Posterior cingulate gyrus (tissue), 11 donors: ENCODE data around the gene CHKA.

Experiments
- DNase-seq, 10 donors: peaks; one replicate each; pipeline versions ENCODE4 v3.0.0 to v3.0.0-alpha.2; 2020 to 2021; ENCODE audit warnings: mixed read lengths in 3 of 10
- intact Hi-C: fragments of 100-400 bp; cut with DNase I; formaldehyde crosslinking; loops from one replicate; pipeline ENCODE4 v1.15.1; 2023

Gene CHKA

GRCh38 chr11:68008381-68009337 is 112.5 kb downstream of the CHKA start:
- intact Hi-C loops: no loop called here
- peak in 1 of 10 donors; percentile 65 for DNase-seq

GRCh38 chr11:68007498-68008380 is 113.4 kb downstream of the CHKA start:
- DNase-seq: peak in 2 of 10 donors; percentile 52 to 56
- intact Hi-C loops: no loop called here

- intact Hi-C loops: no loop called here
- DNase-seq: peak in 3 of 10 donors; percentile 27 to 76 (median 43)
These were observed 114.5 kb downstream of the CHKA start for GRCh38 chr11:68006606-68007166.

GRCh38 chr11:68004551-68005335 is 116.4 kb downstream of the CHKA start:
- intact Hi-C loops: no loop called here
- DNase-seq: peak in 3 of 10 donors; percentile 72 to 86 (median 75)

GRCh38 chr11:68003846-68004550 is 117.2 kb downstream of the CHKA start, which contains the start of gene UNC93B1:
UNC93B1 (minus strand) TSS chr11:68004097; CDS start chr11:68004043, 54 bp downstream.
- intact Hi-C loops: no loop called here
- DNase-seq: peak in 9 of 10 donors; percentile 47 to 92 (median 55)

- peak in 2 of 10 donors; percentile 84 to 87 for DNase-seq
- intact Hi-C loops: no loop called here
These were observed 118.0 kb downstream of the CHKA start for GRCh38 chr11:68002938-68003845.
